GM21786 (cell line): ENCODE results near the gene XCL1.
"Not testable (repeated sequence)": the region's sequence is repeated elsewhere in the genome, so short reads cannot be mapped to it uniquely, and the experiment has no call there.

Experiments used
- ATAC-seq: cut with Tn5 transposase; IDR thresholded peaks from one replicate; pipeline ENCODE4 v1.9.1; 2021; ENCODE audit not compliant: unreplicated experiment

The XCL1 gene

GRCh38 chr1:168567007-168567406 is 9.4 kb upstream of the XCL1 start:
- ATAC-seq: no peak

GRCh38 chr1:168567568-168567967 is 8.8 kb upstream of the XCL1 start:
- no peak for ATAC-seq

- no peak for ATAC-seq
Measured at GRCh38 chr1:168568346-168568745, 8.1 kb upstream of the XCL1 start.

GRCh38 chr1:168570652-168571051 is 5.8 kb upstream of the XCL1 start:
- no peak for ATAC-seq

- no peak for ATAC-seq
Measured at GRCh38 chr1:168572633-168573032, 3.8 kb upstream of the XCL1 start.

GRCh38 chr1:168574234-168574633 is 2.2 kb upstream of the XCL1 start:
- not testable (repeated sequence) for ATAC-seq

- not testable (repeated sequence) for ATAC-seq
Measured at GRCh38 chr1:168578531-168579185, 2.3 kb downstream of the XCL1 start.

- ATAC-seq: not testable (repeated sequence)
Measured at GRCh38 chr1:168580290-168580689, 3.9 kb downstream of the XCL1 start.

GRCh38 chr1:168580991-168581390 is 4.6 kb downstream of the XCL1 start:
- not testable (repeated sequence) for ATAC-seq

- ATAC-seq: no peak
Measured at GRCh38 chr1:168581817-168582572, 5.6 kb downstream of the XCL1 start.

GRCh38 chr1:168582688-168583336 is 6.4 kb downstream of the XCL1 start:
- ATAC-seq: no peak

GRCh38 chr1:168583571-168583970 is 7.2 kb downstream of the XCL1 start:
- no peak for ATAC-seq

- no peak for ATAC-seq
Measured at GRCh38 chr1:168585191-168585590, 8.8 kb downstream of the XCL1 start.

GRCh38 chr1:168585937-168586336 is 9.5 kb downstream of the XCL1 start:
- ATAC-seq: no peak

- no peak for ATAC-seq
Measured at GRCh38 chr1:168589167-168589566, 12.8 kb downstream of the XCL1 start.

GRCh38 chr1:168591066-168591465 is 14.7 kb downstream of the XCL1 start:
- no peak for ATAC-seq

- no peak for ATAC-seq
Measured at GRCh38 chr1:168591641-168592250, 15.3 kb downstream of the XCL1 start.

GRCh38 chr1:168595403-168595802 is 19.0 kb downstream of the XCL1 start:
- not testable (repeated sequence) for ATAC-seq

- ATAC-seq: no peak
Measured at GRCh38 chr1:168598125-168598524, 21.7 kb downstream of the XCL1 start.

GRCh38 chr1:168598892-168599291 is 22.5 kb downstream of the XCL1 start:
- no peak for ATAC-seq

GRCh38 chr1:168599641-168600040 is 23.2 kb downstream of the XCL1 start:
- ATAC-seq: no peak

GRCh38 chr1:168601051-168601450 is 24.6 kb downstream of the XCL1 start:
- no peak for ATAC-seq
